ENCODE measurements around the gene PLEKHA6. TPM values are rescaled to one million over a fixed set of nuclear protein-coding genes. Genes with fewer than 3 reads are reported as not detected.

PLEKHA6 gene
- total RNA-seq, 4 donors from 2014 or later = 5.9 to 13.6 (median 8.4) TPM

DNA sequence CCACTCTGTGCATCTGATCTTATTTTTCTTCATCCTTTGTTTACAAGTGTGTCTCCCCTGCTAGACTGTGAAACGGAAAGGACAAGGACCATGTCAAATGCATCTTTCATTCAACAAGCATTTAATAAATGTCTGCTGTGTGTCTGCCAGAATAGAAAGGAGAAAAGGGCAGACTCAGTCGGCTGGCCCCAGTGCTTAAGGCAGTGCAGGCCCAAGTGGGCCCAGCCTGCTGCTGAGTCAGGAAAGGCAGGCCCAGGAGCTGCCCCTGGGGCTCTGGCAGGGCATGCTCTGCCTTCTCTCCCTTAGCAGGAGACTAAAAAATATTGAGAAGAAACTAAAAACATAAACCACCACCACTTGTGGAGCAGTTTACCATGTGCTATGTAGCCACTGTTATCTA is 38.1 kb downstream of the PLEKHA6 start:
- Histone ChIP-seq H3K27me3 (no peaks in the 10 kb centered on the region), H3K4me3 (no peak overlapping the region), H3K9me3 (no peaks in the 10 kb centered on the region), H3K27ac (no peak overlapping the region), H3K36me3 (no peaks in the 10 kb centered on the region), H3K4me1 (no peaks in the 10 kb centered on the region)
- TF ChIP-seq, protein P1, sequence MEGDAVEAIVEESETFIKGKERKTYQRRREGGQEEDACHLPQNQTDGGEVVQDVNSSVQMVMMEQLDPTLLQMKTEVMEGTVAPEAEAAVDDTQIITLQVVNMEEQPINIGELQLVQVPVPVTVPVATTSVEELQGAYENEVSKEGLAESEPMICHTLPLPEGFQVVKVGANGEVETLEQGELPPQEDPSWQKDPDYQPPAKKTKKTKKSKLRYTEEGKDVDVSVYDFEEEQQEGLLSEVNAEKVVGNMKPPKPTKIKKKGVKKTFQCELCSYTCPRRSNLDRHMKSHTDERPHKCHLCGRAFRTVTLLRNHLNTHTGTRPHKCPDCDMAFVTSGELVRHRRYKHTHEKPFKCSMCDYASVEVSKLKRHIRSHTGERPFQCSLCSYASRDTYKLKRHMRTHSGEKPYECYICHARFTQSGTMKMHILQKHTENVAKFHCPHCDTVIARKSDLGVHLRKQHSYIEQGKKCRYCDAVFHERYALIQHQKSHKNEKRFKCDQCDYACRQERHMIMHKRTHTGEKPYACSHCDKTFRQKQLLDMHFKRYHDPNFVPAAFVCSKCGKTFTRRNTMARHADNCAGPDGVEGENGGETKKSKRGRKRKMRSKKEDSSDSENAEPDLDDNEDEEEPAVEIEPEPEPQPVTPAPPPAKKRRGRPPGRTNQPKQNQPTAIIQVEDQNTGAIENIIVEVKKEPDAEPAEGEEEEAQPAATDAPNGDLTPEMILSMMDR (IDR thresholded peaks at IDR 0.05) = no peak
- TF ChIP-seq POLR2A (IDR thresholded peaks at IDR 0.05) = no peak
- intact Hi-C loops (cut with DNase I; ENCODE audit: low total_unique reads) = no loop called here
- no peak for DNase-seq

DNA sequence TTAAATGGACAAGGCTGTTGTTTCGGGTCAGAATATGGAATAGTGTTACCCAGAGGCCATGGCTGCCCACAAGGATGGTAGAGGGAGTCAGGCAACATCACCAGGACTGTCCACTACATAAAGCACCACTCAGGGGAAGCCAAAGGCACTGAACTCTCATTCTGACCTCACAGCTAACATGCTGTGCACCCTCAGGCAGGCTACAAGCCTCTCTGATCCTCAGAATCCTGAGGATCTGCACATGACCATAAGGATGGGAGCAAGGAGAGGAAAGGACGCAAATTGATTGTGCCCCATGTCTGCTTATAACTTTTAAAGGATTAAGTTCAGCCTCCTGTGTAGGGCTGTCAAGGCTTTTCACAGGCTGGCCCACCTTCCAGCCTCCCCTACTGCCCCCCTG is 38.7 kb downstream of the PLEKHA6 start:
- Histone ChIP-seq H3K27me3 (no peaks in the 10 kb centered on the region), H3K36me3 (no peaks in the 10 kb centered on the region), H3K4me1 (no peaks in the 10 kb centered on the region), H3K9me3 (no peaks in the 10 kb centered on the region), H3K4me3 (no peak overlapping the region), H3K27ac (no peak overlapping the region)
- DNase-seq = no peak
- TF ChIP-seq, protein P1 (IDR thresholded peaks at IDR 0.05) = no peak
- intact Hi-C loops (cut with DNase I; ENCODE audit: low total_unique reads) = no loop called here

DNA sequence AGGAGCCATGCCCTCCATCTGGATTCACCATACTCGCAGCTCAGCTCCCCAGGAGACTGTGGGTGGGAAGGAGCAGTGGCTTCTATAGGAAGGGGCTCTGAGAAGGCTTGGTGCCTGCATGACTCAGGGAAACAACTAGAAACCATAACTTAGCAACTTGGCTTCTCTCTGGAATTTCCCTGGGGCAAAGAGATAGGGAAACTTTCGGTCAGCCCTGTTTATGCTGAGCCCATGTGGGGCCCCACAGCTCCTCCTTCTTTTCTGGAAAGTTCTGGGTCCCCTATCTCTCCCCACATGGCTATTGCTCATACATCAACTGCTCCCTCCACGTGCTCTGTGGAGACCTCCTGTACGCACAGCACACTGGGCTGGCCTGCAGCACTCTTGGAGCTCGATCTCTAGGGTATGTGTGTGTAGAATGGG is 39.3 kb downstream of the PLEKHA6 start:
- no peaks in the 10 kb centered on the region for H3K4me1 ChIP-seq
- H3K4me3 ChIP-seq = no peak overlapping the region
- no peaks in the 10 kb centered on the region for H3K27me3 ChIP-seq
- no peak overlapping the region for H3K27ac ChIP-seq
- no peaks in the 10 kb centered on the region for H3K36me3 ChIP-seq
- intact Hi-C loops (cut with DNase I; ENCODE audit: low total_unique reads) = no loop called here
- no peaks in the 10 kb centered on the region for H3K9me3 ChIP-seq
- TF ChIP-seq, protein P1 (IDR thresholded peaks at IDR 0.05) = no peak
- TF ChIP-seq POLR2A (IDR thresholded peaks at IDR 0.05) = no peak
- no peak for DNase-seq

DNA sequence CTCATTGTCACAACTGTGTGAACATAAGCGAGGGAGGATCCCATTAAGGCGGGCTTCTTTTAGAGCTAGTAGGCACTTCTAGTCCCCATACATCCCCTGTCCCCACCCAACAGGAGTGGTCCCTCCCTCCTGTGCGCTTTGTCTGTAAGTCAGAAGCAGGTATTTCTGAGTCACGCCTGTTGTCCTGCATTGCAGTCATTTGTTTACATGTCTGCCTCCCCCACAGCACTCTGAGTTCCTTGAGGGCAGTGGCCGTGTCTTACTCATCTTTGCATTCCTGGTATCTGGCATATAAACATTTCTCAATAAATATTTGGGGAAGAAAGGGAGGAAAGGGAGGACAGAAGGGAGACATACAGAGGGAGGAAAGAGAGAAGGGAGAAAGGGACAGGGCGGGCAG is 40.3 kb downstream of the PLEKHA6 start:
- Histone ChIP-seq H3K4me1 (no peaks in the 10 kb centered on the region), H3K9me3 (no peaks in the 10 kb centered on the region), H3K4me3 (no peak overlapping the region), H3K36me3 (no peaks in the 10 kb centered on the region), H3K27me3 (no peaks in the 10 kb centered on the region), H3K27ac (peak overlapping the region in 1 of 2 donors; percentile 16)
- intact Hi-C loops (cut with DNase I; ENCODE audit: low total_unique reads) = no loop called here
- peak in 1 of 2 donors; percentile 22 for DNase-seq
- TF ChIP-seq POLR2A (IDR thresholded peaks at IDR 0.05) = no peak
- TF ChIP-seq, protein P1 (IDR thresholded peaks at IDR 0.05) = no peak

DNA sequence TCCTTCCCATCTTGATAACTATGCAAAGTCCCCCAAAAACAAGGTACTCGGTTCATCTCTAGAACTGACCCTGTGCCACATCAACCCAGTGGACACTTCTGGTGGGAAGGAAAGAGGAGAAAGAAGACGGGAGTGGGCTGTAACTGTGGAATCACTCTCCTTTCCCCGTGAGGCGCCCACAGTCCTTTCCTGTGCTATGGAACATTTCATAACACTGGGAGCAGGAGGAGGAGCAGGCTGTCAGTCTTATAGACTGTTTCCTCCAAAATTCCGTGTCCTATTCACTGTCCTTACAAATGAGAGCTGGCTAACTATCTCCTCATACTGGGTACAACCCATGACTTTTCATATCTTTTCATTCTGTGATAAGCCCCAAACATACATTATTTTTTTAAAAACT is 40.7 kb downstream of the PLEKHA6 start:
- intact Hi-C loops (cut with DNase I; ENCODE audit: low total_unique reads) = no loop called here

More for the DNA sequence above, 40.7 kb downstream of the PLEKHA6 start:
- no peaks in the 10 kb centered on the region for H3K4me1 ChIP-seq
- H3K4me3 ChIP-seq = no peak overlapping the region
- H3K27me3 ChIP-seq = no peaks in the 10 kb centered on the region
- peak overlapping the region in 1 of 2 donors; percentile 16 for H3K27ac ChIP-seq
- H3K36me3 ChIP-seq = no peaks in the 10 kb centered on the region
- TF ChIP-seq, protein P1 (IDR thresholded peaks at IDR 0.05) = no peak
- no peak for TF ChIP-seq POLR2A (IDR thresholded peaks at IDR 0.05)
- H3K9me3 ChIP-seq = no peaks in the 10 kb centered on the region
- no peak for DNase-seq
